Neural cell (in vitro differentiated cells): ENCODE measurements around the gene MAPK8. TPM values are rescaled to one million over a fixed set of nuclear protein-coding genes. Genes with fewer than 3 reads are reported as not detected.

Experiments
- H2AFZ ChIP-seq: fragments of 200-600, 300-800 bp; sonication (generic), shearing (Covaris generic); 2 replicates; pipeline ENCODE4 v1.6.0; 2014; ENCODE audit warnings: low read depth, mild to moderate bottlenecking, antibody characterized with exemption, low read length, moderate library complexity
- H3F3A ChIP-seq: fragments of 200-600 bp; shearing (Covaris generic); 2 replicates; pipeline ENCODE4 v1.6.1; 2016; ENCODE audit warnings: mild to moderate bottlenecking, moderate library complexity, mixed read lengths, antibody characterized with exemption, low read length; ENCODE audit not compliant: insufficient read depth, poor library complexity, severe bottlenecking
- H3K27ac ChIP-seq: fragments of 200-600, 300-800 bp; sonication (generic), shearing (Covaris generic); 2 replicates; pipeline ENCODE4 v1.5.1; 2014; ENCODE audit warnings: mild to moderate bottlenecking, low read length, moderate library complexity
- H3K27me3 ChIP-seq: fragments of 300-800, 200-600 bp; sonication (generic), shearing (Covaris generic); 2 replicates; pipeline ENCODE4 v1.6.0; 2014; ENCODE audit warnings: mild to moderate bottlenecking, low read depth, low read length, moderate library complexity; ENCODE audit not compliant: insufficient read depth
- H3K36me3 ChIP-seq: fragments of 300-800, 200-600 bp; sonication (generic), shearing (Covaris generic); 2 replicates; pipeline ENCODE4 v1.5.1; 2014; ENCODE audit warnings: mild to moderate bottlenecking, antibody characterized with exemption, low read length, moderate library complexity; ENCODE audit not compliant: insufficient read depth
- H3K4me2 ChIP-seq: fragments of 300-800, 200-600 bp; sonication (generic), shearing (Covaris generic); 2 replicates; pipeline ENCODE4 v1.6.0; 2014; ENCODE audit warnings: mild to moderate bottlenecking, low read length
- H3K4me3 ChIP-seq: fragments of 300-800, 200-600 bp; sonication (generic), shearing (Covaris generic); 2 replicates; pipeline ENCODE4 v1.5.1; 2014; ENCODE audit warnings: mild to moderate bottlenecking, low read length, moderate library complexity
- H3K79me2 ChIP-seq: fragments of 200-600 bp; shearing (Covaris generic); replicated peaks from 2 replicates; pipeline ENCODE4 v1.6.0; 2014; ENCODE audit warnings: mild to moderate bottlenecking, low read length, moderate library complexity; ENCODE audit not compliant: insufficient read depth
- H3K9ac ChIP-seq: fragments of 300-800, 200-600 bp; sonication (generic), shearing (Covaris generic); 2 replicates; pipeline ENCODE4 v1.6.1; 2016; ENCODE audit warnings: mild to moderate bottlenecking, low read length, mixed read lengths
- H3K9me2 ChIP-seq: fragments of 200-600 bp; shearing (Covaris generic); 2 replicates; pipeline ENCODE4 v1.6.1; 2016; ENCODE audit warnings: mild to moderate bottlenecking, low read length, mixed read lengths; ENCODE audit not compliant: insufficient read depth
- H3K9me3 ChIP-seq: fragments of 200-600, 300-800 bp; sonication (generic), shearing (Covaris generic); 2 replicates; pipeline ENCODE4 v1.6.1; 2016; ENCODE audit warnings: mild to moderate bottlenecking, mixed run types, low read length, moderate library complexity, mixed read lengths
- H4K20me1 ChIP-seq: fragments of 200-600 bp; shearing (Covaris generic); 2 replicates; pipeline ENCODE4 v1.6.1; 2016; ENCODE audit warnings: mild to moderate bottlenecking, mixed run types; ENCODE audit not compliant: insufficient read depth
- EP300 ChIP-seq: fragments of 450-650 bp; conservative IDR thresholded peaks from 2 replicates; pipeline ENCODE4 v1.6.1; 2014; ENCODE audit warnings: antibody characterized with exemption, mild to moderate bottlenecking, moderate library complexity; ENCODE audit not compliant: poor library complexity, severe bottlenecking
- EZH2 ChIP-seq: fragments of 200-600, 300-800 bp; shearing (Covaris generic), sonication (generic); IDR thresholded peaks from 2 replicates; pipeline ENCODE4 v1.6.1; 2014; ENCODE audit warnings: antibody characterized with exemption, low read length, borderline replicate concordance, mild to moderate bottlenecking; ENCODE audit not compliant: insufficient read depth, poor library complexity, severe bottlenecking
- MXI1 ChIP-seq: fragments of 450-650 bp; conservative IDR thresholded peaks from 2 replicates; pipeline ENCODE4 v1.6.1; 2014; ENCODE audit warnings: antibody characterized with exemption, mild to moderate bottlenecking; ENCODE audit not compliant: poor library complexity, severe bottlenecking
- POLR2AphosphoS5 ChIP-seq: IDR thresholded peaks from 2 replicates; pipeline ENCODE4 v1.6.1; 2012
- RAD21 ChIP-seq: fragments of 450-650 bp; conservative IDR thresholded peaks from 2 replicates; pipeline ENCODE4 v1.6.1; 2014; ENCODE audit warnings: antibody characterized with exemption, mild to moderate bottlenecking, moderate library complexity
- SMC3 ChIP-seq: fragments of 450-650 bp; conservative IDR thresholded peaks from 2 replicates; pipeline ENCODE4 v1.6.1; 2014; ENCODE audit warnings: antibody characterized with exemption, mild to moderate bottlenecking, moderate library complexity; ENCODE audit not compliant: poor library complexity
- TAF1 ChIP-seq: IDR thresholded peaks from 2 replicates; pipeline ENCODE4 v1.6.1; 2012; ENCODE audit warnings: low read depth
- polyA plus RNA-seq: library from polyadenylated mRNA; depleted of rRNA; stranded (reverse); fragments of >200 nt; gene quantifications from 2 replicates; pipeline ENCODE4 v1.2.3, GENCODE V29; 2014
- TF ChIP-seq, protein P1 (sequence below): IDR thresholded peaks from 2 replicates; pipeline ENCODE4 v1.6.1; 2012; ENCODE audit warnings: borderline replicate concordance
- TF ChIP-seq, protein P2 (sequence below): fragments of 450-650 bp; IDR thresholded peaks from 2 replicates; pipeline ENCODE4 v1.5.1; 2014; ENCODE audit warnings: antibody characterized with exemption, mild to moderate bottlenecking, moderate library complexity; ENCODE audit not compliant: poor library complexity, severe bottlenecking

Gene MAPK8
- polyA plus RNA-seq, 1 donor from 2014 or later = 187 TPM

DNA sequence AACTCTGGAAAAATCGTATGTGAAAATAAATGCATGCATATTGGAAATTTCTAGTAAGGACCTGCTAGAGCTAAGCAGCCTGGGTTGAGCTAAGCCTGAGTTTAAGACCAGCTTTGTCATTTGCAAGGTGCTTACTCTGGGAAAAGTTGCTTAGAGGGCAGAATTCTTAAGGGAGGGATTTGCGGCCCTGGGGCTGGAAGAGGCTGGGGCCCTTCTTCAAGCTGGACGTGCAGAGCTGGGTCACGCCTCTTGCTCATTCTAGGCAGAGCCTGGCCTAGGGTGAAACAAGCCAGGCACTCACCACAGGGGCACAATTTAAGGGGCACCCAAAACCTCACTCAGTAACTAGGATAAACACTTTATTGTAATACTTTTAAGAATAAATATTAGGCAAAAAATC lies 161.2 kb downstream of the MAPK8 start:
- no peaks in the 10 kb centered on the region for H4K20me1 ChIP-seq

DNA sequence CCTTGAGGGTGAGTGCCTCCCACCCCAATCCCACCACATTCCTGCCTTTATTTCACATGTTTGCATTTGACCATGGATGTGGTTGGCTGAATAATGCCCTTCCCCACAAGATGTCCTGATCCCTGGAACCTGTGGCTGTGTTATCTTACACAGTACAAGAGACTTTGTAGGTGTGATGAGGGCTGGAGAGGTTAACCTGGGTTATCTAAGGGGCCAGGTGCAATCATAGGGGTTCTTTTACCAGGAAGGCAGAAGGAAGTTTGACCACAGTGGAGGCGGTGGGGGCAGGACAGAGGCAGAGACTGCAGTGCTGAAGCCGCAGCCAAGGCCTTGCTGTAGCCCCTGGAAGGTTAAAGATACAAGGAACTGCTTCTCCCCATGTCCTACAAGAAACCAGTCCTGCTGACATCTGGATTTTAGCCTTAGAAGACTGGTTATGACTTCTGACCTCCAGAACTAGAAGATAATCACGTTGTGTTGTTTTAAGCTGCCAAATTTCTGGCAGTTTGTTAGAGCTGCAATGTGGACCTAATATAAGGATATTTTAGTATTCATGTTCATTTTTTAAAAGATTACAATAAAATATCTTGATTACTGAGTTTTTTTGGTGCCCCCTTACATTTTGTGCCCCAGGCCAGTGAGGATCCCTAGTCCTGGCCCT lies 161.8 kb downstream of the MAPK8 start:
- no peaks in the 10 kb centered on the region for H3K79me2 ChIP-seq
- H2AFZ ChIP-seq = no peak overlapping the region
- H4K20me1 ChIP-seq = no peaks in the 10 kb centered on the region
- H3F3A ChIP-seq = no peaks in the 10 kb centered on the region
- no peak overlapping the region for H3K4me2 ChIP-seq
- TF ChIP-seq TAF1 (no peak), POLR2AphosphoS5 (no peak), EZH2 (no peak)
- TF ChIP-seq, protein P1, sequence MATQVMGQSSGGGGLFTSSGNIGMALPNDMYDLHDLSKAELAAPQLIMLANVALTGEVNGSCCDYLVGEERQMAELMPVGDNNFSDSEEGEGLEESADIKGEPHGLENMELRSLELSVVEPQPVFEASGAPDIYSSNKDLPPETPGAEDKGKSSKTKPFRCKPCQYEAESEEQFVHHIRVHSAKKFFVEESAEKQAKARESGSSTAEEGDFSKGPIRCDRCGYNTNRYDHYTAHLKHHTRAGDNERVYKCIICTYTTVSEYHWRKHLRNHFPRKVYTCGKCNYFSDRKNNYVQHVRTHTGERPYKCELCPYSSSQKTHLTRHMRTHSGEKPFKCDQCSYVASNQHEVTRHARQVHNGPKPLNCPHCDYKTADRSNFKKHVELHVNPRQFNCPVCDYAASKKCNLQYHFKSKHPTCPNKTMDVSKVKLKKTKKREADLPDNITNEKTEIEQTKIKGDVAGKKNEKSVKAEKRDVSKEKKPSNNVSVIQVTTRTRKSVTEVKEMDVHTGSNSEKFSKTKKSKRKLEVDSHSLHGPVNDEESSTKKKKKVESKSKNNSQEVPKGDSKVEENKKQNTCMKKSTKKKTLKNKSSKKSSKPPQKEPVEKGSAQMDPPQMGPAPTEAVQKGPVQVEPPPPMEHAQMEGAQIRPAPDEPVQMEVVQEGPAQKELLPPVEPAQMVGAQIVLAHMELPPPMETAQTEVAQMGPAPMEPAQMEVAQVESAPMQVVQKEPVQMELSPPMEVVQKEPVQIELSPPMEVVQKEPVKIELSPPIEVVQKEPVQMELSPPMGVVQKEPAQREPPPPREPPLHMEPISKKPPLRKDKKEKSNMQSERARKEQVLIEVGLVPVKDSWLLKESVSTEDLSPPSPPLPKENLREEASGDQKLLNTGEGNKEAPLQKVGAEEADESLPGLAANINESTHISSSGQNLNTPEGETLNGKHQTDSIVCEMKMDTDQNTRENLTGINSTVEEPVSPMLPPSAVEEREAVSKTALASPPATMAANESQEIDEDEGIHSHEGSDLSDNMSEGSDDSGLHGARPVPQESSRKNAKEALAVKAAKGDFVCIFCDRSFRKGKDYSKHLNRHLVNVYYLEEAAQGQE = no peak
- H3K27ac ChIP-seq = no peak overlapping the region
- H3K9me2 ChIP-seq = no peaks in the 10 kb centered on the region
- no peak overlapping the region for H3K4me3 ChIP-seq
- H3K27me3 ChIP-seq = peaks cover 16% of the 10 kb centered on the region
- no peaks in the 10 kb centered on the region for H3K9me3 ChIP-seq
- no peaks in the 10 kb centered on the region for H3K36me3 ChIP-seq
- no peak overlapping the region for H3K9ac ChIP-seq

More for the DNA sequence above, 161.2 kb downstream of the MAPK8 start:
- Histone ChIP-seq H3K27me3 (peaks cover 16% of the 10 kb centered on the region), H3K9me2 (no peaks in the 10 kb centered on the region), H3F3A (no peaks in the 10 kb centered on the region), H3K36me3 (no peaks in the 10 kb centered on the region), H3K9me3 (no peaks in the 10 kb centered on the region), H3K4me2 (no peak overlapping the region), H3K27ac (no peak overlapping the region), H3K4me3 (no peak overlapping the region), H3K79me2 (no peaks in the 10 kb centered on the region), H3K9ac (no peak overlapping the region), H2AFZ (no peak overlapping the region)
- TF ChIP-seq, protein P2, sequence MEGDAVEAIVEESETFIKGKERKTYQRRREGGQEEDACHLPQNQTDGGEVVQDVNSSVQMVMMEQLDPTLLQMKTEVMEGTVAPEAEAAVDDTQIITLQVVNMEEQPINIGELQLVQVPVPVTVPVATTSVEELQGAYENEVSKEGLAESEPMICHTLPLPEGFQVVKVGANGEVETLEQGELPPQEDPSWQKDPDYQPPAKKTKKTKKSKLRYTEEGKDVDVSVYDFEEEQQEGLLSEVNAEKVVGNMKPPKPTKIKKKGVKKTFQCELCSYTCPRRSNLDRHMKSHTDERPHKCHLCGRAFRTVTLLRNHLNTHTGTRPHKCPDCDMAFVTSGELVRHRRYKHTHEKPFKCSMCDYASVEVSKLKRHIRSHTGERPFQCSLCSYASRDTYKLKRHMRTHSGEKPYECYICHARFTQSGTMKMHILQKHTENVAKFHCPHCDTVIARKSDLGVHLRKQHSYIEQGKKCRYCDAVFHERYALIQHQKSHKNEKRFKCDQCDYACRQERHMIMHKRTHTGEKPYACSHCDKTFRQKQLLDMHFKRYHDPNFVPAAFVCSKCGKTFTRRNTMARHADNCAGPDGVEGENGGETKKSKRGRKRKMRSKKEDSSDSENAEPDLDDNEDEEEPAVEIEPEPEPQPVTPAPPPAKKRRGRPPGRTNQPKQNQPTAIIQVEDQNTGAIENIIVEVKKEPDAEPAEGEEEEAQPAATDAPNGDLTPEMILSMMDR = no peak
- TF ChIP-seq EP300 (no peak), EZH2 (no peak), MXI1 (no peak), RAD21 (no peak), SMC3 (no peak), POLR2AphosphoS5 (no peak), TAF1 (no peak)
- TF ChIP-seq, protein P1 = no peak
